HG02973 (cell line): Measurements from ENCODE around the gene BCAR1.
"Not testable (repeated sequence)": the region's sequence is repeated elsewhere in the genome, so short reads cannot be mapped to it uniquely, and the experiment has no call there.

ENCODE experiments used
- ATAC-seq: cut with Tn5 transposase; IDR thresholded peaks from one replicate; pipeline ENCODE4 v1.9.1; 2021; ENCODE audit warnings: moderate library complexity; ENCODE audit not compliant: unreplicated experiment

Gene BCAR1

GRCh38 chr16:75205961-75206748 is 45.3 kb downstream of the BCAR1 start:
- ATAC-seq: not testable (repeated sequence)

- ATAC-seq: not testable (repeated sequence)
These were observed 46.0 kb downstream of the BCAR1 start for GRCh38 chr16:75205438-75205837.

GRCh38 chr16:75204905-75205304 is 46.5 kb downstream of the BCAR1 start:
- ATAC-seq: not testable (repeated sequence)

- no peak for ATAC-seq
These were observed 47.0 kb downstream of the BCAR1 start for GRCh38 chr16:75204410-75204758.

- no peak for ATAC-seq
These were observed 47.6 kb downstream of the BCAR1 start for GRCh38 chr16:75203667-75204409.

GRCh38 chr16:75203096-75203495 is 48.3 kb downstream of the BCAR1 start:
- no peak for ATAC-seq

GRCh38 chr16:75202069-75202590 is 49.3 kb downstream of the BCAR1 start:
- ATAC-seq: no peak

- ATAC-seq: no peak
These were observed 53.3 kb downstream of the BCAR1 start for GRCh38 chr16:75198135-75198600.

- no peak for ATAC-seq
These were observed 53.8 kb downstream of the BCAR1 start for GRCh38 chr16:75197522-75198134.

GRCh38 chr16:75196836-75197235 is 54.6 kb downstream of the BCAR1 start:
- ATAC-seq: no peak

GRCh38 chr16:75195811-75196790 is 55.3 kb downstream of the BCAR1 start:
- ATAC-seq: no peak

GRCh38 chr16:75193730-75194444 is 57.5 kb downstream of the BCAR1 start:
- no peak for ATAC-seq

- ATAC-seq: no peak
These were observed 58.2 kb downstream of the BCAR1 start for GRCh38 chr16:75193265-75193650.

GRCh38 chr16:75192606-75193264 is 58.7 kb downstream of the BCAR1 start:
- no peak for ATAC-seq

GRCh38 chr16:75189638-75190245 is 61.7 kb downstream of the BCAR1 start:
- no peak for ATAC-seq

- ATAC-seq: no peak
These were observed 62.5 kb downstream of the BCAR1 start for GRCh38 chr16:75188832-75189477.

- no peak for ATAC-seq
These were observed 69.8 kb downstream of the BCAR1 start for GRCh38 chr16:75181630-75182029.

GRCh38 chr16:75179208-75179607 is 72.2 kb downstream of the BCAR1 start:
- no peak for ATAC-seq
